Stimulated activated CD4-positive, alpha-beta T cell treated with anti-CD3 and anti-CD28 coated beads, TNF-alpha, amount 100 ng/mL, for 4 hours (primary cell): ENCODE results near the gene FARS2.

Experiments used
- DNase-seq, 3 experiments: peaks; one replicate each; pipeline ENCODE4 v3.0.0-alpha.2; 2020; ENCODE audit warnings: low read depth in 3 of 3

Gene FARS2

DNA sequence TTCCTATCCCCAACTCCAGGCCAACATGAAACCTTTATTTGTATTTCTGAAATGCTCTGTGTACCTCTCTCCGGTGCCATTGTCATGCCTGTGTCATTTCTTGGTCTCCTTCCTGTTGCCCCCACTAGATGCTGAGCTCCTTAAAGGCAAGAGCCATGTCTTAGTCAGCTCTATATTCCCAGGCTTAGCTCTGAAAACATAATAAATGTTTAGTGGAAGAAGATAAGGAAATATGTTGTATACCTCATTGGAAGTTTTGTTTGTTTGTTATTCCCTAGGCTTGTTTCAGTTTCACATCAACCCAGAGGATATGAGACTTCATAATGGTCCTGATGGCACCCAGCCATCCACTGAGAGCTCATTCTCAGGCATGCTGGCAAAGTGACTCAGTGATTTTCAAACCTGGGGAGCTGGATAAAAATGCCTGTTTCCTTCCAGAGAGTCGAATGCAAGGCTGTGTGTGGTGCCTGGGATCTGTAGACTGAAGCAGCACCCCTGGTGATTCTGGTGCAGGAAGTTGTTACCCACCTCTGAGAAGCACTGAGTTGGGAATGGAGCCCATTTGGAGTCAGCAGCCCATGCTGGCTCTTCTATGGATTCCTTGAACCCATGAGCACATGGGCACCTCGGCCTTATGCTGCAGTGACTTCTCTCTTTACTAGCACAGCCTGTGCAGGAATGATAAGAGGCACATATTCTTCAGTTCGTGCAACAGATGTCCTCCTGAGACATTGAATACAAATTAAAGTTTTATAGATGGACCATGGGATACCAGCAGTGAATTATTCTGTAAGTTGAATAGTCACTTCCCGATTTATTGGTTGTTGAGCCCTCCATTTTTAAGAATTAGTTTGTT is 205.2 kb downstream of the FARS2 start:
- DNase-seq: no peak

DNA sequence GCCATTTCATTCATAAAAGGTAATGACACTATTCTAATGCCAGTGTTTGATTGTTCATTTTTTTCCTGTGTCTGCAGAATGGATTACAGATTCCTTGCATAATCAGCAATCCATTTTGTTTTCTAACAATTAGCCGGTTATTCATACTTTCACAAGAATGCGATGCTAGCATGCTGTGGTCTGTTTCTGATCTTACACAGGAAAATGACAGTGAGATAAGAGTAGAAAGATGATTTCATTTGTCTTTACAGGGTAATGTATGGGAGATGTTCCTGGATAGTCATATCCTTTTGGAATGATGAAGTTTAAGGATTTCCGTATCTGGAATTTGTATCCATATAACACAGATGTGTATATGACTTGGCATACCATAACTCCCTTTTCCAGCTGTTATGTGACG is 207.3 kb downstream of the FARS2 start:
- no peak for DNase-seq

DNA sequence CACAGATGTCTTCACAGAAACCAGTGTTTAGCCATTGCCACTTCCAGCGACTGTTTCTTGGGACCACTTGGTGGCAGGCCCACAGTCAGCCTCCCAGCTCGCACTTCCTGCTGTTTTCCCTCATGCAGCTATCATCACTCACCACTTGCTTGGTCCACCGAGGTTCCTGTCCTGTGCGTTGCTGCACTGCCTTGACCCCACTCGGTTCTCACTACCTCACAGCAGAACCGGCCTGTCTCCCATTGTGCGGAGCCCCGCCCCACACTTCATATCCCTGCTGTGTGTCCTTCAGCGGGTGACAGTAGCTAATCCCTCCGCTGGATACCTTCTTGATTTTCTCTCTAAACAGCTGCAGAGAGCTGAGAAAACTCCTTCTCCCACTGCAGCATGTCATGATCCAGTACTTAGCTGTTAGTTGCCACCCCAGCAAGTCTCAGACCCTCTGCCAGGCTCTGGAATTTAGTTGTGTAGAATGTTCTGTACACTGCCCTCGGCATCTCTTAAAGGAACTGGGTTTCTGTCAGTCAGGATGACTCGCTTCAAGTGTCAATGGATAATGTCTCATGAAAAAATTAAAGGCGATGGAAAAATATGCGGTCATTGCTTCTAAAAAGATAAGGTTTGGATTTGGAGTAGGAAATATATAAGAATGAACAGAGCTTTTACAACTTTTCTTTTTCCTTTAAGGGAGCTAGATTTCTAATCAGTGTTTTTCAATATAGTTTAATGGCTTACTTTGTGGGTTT is 208.0 kb downstream of the FARS2 start:
- DNase-seq: no peak

DNA sequence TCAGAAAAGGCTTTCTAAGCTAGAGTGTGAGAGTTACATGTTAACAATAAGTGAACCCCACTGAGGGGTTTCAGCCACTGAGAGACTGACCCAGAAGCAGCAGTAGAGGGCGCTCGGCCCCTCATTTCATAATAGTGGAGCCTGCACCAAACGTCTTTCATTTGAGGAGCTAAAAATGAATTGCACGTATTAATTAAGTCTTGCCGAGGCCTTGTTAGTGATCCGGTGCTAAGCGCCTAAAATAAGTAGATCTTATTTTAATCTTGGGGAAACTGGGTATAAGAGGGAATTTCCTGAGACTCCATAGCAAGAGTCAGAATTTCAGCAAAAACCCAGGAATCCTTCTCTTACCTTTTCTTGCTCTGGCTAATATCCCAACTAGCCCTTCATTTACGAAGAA is 209.7 kb downstream of the FARS2 start:
- peak; percentile 20 to 28 (median 23) for DNase-seq

DNA sequence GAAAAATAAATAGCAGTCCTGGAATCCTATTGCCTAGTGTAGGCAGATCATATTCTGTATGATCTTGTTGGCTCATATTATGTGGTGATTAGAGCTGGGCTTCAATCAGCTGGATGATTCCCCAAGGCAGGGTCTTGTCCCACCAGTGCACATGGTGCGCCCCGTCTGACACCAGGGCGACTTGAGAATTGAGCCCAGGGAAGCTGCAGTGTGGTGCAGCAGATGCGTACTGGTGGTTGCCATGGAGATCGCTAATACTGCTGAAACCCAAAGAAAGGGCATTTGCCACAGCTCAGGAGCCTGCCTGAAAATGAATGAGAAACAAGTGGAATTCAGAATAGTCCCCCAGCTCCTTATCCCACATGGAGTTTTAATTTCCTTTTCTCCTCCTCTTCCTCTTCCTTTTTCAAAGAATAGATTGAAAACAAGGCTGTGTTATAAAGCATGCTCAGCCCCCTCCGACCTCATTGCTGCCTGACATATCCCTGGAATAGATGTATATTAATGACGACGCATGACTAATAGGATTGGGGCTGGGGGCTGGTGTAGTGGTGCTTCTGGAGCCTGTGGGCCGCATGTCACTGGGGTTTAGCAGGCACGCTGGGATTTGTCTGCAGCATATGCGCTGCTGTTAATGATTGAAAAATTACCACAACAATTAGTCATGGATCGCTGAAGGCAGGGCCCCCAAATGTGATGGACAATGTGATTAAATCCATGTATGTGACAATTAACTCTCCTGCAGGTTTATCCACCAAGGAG is 210.5 kb downstream of the FARS2 start:
- no peak for DNase-seq

- DNase-seq: no peak
These were observed 211.3 kb downstream of the FARS2 start for GRCh38 chr6:5472571-5472970.

- DNase-seq: no peak
These were observed 214.5 kb downstream of the FARS2 start for GRCh38 chr6:5475779-5476178.

GRCh38 chr6:5478380-5478779 is 217.1 kb downstream of the FARS2 start:
- no peak for DNase-seq

DNA sequence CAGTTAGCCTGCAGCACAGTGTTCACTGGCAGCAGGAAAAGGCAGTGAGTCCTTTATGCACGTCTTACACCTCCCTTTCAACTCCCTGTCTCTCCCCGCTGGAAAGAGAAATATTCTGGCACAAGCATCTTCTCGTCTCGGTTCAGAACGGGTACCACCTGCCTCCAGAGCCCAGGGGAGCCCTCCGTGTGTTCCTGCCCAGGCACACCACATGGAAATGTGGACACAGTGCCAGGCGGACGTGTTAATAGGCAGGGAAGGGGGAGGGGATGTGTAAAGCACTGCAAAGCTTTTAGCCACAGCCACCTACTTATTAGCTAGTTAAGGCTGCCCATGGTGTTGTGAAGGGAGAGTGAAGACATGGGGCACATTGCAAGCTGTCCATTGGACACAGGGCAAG is 219.7 kb downstream of the FARS2 start:
- DNase-seq: no peak

- DNase-seq: no peak
These were observed 220.4 kb downstream of the FARS2 start for GRCh38 chr6:5481750-5482149.

GRCh38 chr6:5482619-5483018 is 221.3 kb downstream of the FARS2 start:
- DNase-seq: no peak

- DNase-seq: no peak
These were observed 223.4 kb downstream of the FARS2 start for GRCh38 chr6:5484692-5485091.

DNA sequence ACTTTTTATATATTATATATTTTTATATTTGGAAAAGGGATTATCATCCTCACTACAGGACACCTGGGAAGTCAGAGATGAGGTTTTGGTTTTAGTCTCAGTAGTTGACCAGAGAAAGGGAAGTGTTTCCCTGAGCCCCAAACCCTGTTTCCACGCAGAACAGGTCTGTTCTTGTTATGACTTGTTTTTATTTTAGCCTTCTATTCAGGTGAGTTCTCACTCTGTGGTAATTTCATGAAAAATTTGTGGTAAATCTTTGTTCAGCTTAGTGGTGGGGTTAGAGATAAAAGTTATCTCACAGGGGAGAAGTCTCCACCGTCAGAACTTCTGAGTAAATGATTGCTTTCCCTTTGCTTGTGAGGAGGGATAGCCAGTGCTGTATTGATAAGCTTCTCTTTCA is 224.9 kb downstream of the FARS2 start:
- no peak for DNase-seq

DNA sequence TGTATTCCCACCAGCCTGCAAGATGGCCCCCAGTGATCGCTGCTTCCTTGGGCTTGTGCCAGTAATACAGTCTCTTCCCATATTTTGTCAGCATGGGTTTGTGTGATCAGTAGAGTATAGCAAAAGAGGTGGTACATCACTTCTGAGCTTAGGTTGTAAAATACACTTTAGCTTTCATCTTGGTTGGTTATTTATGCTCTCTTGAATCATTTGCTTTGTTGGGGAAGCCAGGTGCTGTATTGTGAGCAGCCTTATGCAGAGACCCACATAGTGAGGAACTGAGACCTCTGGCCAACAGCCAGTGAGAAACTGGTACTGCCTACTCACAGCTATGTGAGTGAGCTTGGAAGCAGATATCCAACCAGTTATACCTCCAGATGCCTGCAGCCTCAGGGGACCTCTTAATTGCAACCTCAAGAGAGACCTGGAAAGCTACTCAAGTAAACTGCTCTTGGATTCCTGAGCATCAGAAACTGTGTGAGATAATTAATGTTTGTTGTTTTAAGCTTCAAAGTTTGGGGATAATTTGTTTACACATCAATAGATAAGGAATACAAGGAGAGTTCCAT is 229.3 kb downstream of the FARS2 start:
- DNase-seq: no peak

DNA sequence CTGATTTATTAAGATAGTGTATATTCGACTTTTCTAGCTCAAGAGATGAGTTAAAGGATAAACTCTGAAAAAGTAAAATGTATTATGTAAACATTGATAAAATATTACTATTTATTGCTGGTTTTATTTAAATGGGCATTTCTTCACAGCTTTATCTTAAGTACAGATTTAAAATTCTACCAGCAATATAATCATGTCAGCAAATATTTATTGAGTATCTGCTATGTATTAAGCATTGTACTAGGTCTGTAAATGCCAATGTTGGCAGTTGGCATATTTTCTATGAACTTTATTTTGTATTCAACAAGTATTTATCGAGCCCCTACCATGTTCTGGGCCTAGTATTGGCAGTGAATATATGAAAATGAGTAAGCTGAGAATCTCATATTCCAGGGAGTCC is 231.0 kb downstream of the FARS2 start:
- no peak for DNase-seq

DNA sequence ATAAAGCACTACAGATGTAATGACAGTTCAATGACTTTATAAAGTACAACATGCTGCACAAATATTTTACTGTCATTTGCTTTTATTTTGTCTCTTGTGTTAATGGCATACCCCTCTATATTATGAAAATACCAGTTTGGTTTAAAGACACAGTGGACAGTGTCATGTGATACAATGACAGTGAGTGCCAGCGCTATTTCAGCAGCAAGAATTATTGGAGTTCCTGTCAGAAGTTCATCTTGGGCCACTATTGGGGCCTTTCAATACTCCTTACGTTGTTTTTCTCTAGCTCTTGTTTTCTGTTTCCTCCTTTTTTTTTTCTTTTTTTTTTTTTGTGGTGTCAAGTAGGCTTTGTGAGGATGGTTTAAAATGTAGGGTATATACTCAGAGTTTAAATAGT is 232.5 kb downstream of the FARS2 start:
- DNase-seq: no peak

- DNase-seq: no peak
These were observed 236.7 kb downstream of the FARS2 start for GRCh38 chr6:5497896-5498578.

- DNase-seq: no peak
These were observed 237.2 kb downstream of the FARS2 start for GRCh38 chr6:5498579-5498899.

GRCh38 chr6:5499644-5500306 is 238.5 kb downstream of the FARS2 start:
- DNase-seq: no peak

DNA sequence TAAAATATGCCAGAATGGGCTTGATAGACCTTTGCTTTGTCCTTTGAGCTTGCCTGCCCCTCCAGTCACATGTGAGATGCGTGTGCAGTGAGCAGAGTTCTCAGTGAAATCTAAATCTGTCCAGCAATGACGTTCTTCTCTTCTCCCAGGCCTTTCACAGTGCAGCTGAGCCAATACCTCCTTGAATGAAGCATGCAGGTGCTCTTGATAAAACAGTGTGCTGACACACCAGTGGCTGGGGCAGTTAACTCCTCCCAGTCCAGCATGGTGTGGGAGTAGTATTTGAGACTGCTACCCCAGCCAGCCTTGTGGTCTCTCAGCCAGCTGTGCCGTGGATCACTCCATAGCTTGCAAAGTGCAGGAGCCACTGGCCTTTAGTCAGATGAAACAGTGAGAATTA is 240.5 kb downstream of the FARS2 start:
- no peak for DNase-seq

GRCh38 chr6:5504078-5504477 is 242.8 kb downstream of the FARS2 start:
- DNase-seq: no peak
